PC-9 (cell line): ENCODE results near the gene BUD23.

Experiments
- CTCF ChIP-seq: fragments of 200-600 bp; sonication (generic); conservative IDR thresholded peaks from 2 replicates; pipeline ENCODE4 v1.6.1; 2017; ENCODE audit warnings: mixed run types, antibody characterized with exemption, mild to moderate bottlenecking, moderate library complexity
- EZH2 ChIP-seq: fragments of 200-600 bp; sonication (generic); IDR thresholded peaks from 2 replicates; pipeline ENCODE4 v1.8.0; 2017; ENCODE audit warnings: antibody characterized with exemption, low read depth

GRCh38 chr7:73638911-73639310 is 44.5 kb upstream of the BUD23 start:
- TF ChIP-seq CTCF (no peak), EZH2 (no peak)
